ENCODE measurements around the gene DGLUCY.
"Not testable (repeated sequence)": the region's sequence is repeated elsewhere in the genome, so short reads cannot be mapped to it uniquely, and the experiment has no call there.

The DGLUCY gene

GRCh38 chr14:91261115-91261514, 147.2 kb downstream of the DGLUCY start:
- Histone ChIP-seq H3K9me3 (ENCODE audit: control insufficient read depth in 1 of 2, low read length in 2 of 2) (no peaks in the 10 kb centered on the region), H3K27ac (ENCODE audit: low read depth, low read length) (no peak overlapping the region), H3K27me3 (ENCODE audit: control insufficient read depth in 1 of 2, insufficient read depth in 2 of 2, low read length in 2 of 2) (no peaks in the 10 kb centered on the region), H3K4me1 (ENCODE audit: control insufficient read depth in 1 of 2, insufficient read depth in 2 of 2, low read length in 2 of 2) (peaks cover 9 to 29% of the 10 kb centered on the region in 2 donors), H3K4me3 (ENCODE audit: low read depth in 1 of 2, low read length in 2 of 2) (no peak overlapping the region), H3K9ac (ENCODE audit: low read depth in 1 of 2, low read length in 2 of 2) (no peak overlapping the region), H3K36me3 (ENCODE audit: control insufficient read depth in 1 of 2, insufficient read depth in 2 of 2, low read length in 2 of 2) (no peaks in the 10 kb centered on the region)

DNA sequence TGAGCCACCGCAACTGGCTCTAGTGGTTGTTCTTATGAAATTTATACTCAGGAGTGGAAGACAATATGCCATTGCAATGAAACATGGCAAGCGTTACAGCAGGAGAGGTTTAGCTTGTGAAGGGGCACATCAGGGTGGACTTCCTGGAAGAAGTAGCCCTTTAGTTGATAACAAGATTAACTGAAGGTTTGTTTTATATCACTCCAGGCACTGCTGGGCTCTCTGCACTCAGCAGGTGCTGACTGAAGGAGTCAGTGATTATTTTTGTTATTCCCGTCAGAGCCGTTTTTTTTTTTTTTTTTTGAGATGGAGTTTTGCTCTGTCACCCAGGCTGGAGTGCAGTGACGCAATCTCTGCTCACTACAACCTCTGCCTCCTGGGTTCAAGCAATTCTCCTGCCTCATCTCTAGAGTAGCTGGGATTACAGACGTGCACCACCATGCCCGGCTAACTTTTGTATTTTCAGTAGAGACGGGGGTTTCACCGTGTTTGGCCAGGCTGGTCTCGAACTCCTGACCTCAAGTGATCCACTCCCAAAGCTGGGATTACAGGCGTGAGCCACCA, 148.2 kb downstream of the DGLUCY start:
- H3K9me3 ChIP-seq (ENCODE audit: control insufficient read depth in 1 of 2, low read length in 2 of 2) = no peaks in the 10 kb centered on the region
- no peak overlapping the region for H3K27ac ChIP-seq (ENCODE audit: low read depth, low read length)
- H3K36me3 ChIP-seq (ENCODE audit: control insufficient read depth in 1 of 2, insufficient read depth in 2 of 2, low read length in 2 of 2) = no peaks in the 10 kb centered on the region
- no peak overlapping the region for H3K4me3 ChIP-seq (ENCODE audit: low read depth in 1 of 2, low read length in 2 of 2)
- no peaks in the 10 kb centered on the region for H3K27me3 ChIP-seq (ENCODE audit: control insufficient read depth in 1 of 2, insufficient read depth in 2 of 2, low read length in 2 of 2)
- H3K9ac ChIP-seq (ENCODE audit: low read depth in 1 of 2, low read length in 2 of 2) = no peak overlapping the region
- H3K4me1 ChIP-seq (ENCODE audit: control insufficient read depth in 1 of 2, insufficient read depth in 2 of 2, low read length in 2 of 2) = peaks cover 9 to 23% of the 10 kb centered on the region in 2 donors

- peak overlapping the region in 1 of 2 donors; percentile 61 for H3K4me3 ChIP-seq (ENCODE audit: low read depth in 1 of 2, low read length in 2 of 2)
- no peak overlapping the region for H3K9ac ChIP-seq (ENCODE audit: low read depth in 1 of 2, low read length in 2 of 2)
- H3K27ac ChIP-seq (ENCODE audit: low read depth, low read length) = no peak overlapping the region
- no peaks in the 10 kb centered on the region for H3K9me3 ChIP-seq (ENCODE audit: control insufficient read depth in 1 of 2, low read length in 2 of 2)
- H3K36me3 ChIP-seq (ENCODE audit: control insufficient read depth in 1 of 2, insufficient read depth in 2 of 2, low read length in 2 of 2) = no peaks in the 10 kb centered on the region
- peaks cover 9 to 15% of the 10 kb centered on the region in 2 donors for H3K4me1 ChIP-seq (ENCODE audit: control insufficient read depth in 1 of 2, insufficient read depth in 2 of 2, low read length in 2 of 2)
- no peaks in the 10 kb centered on the region for H3K27me3 ChIP-seq (ENCODE audit: control insufficient read depth in 1 of 2, insufficient read depth in 2 of 2, low read length in 2 of 2)
Measured at GRCh38 chr14:91263329-91263728, 149.5 kb downstream of the DGLUCY start.

- H3K4me3 ChIP-seq (ENCODE audit: low read depth in 1 of 2, low read length in 2 of 2) = peak overlapping the region; percentile 55 to 61
- peak overlapping the region in 1 of 2 donors; percentile 38 for H3K9ac ChIP-seq (ENCODE audit: low read depth in 1 of 2, low read length in 2 of 2)
- H3K36me3 ChIP-seq (ENCODE audit: control insufficient read depth in 1 of 2, insufficient read depth in 2 of 2, low read length in 2 of 2) = no peaks in the 10 kb centered on the region
- H3K27me3 ChIP-seq (ENCODE audit: control insufficient read depth in 1 of 2, insufficient read depth in 2 of 2, low read length in 2 of 2) = no peaks in the 10 kb centered on the region
- H3K27ac ChIP-seq (ENCODE audit: low read depth, low read length) = no peak overlapping the region
- H3K9me3 ChIP-seq (ENCODE audit: control insufficient read depth in 1 of 2, low read length in 2 of 2) = no peaks in the 10 kb centered on the region
- peaks cover 10 to 21% of the 10 kb centered on the region in 2 donors for H3K4me1 ChIP-seq (ENCODE audit: control insufficient read depth in 1 of 2, insufficient read depth in 2 of 2, low read length in 2 of 2)
Measured at GRCh38 chr14:91264151-91265150, 150.6 kb downstream of the DGLUCY start.

GRCh38 chr14:91265404-91265803, 151.5 kb downstream of the DGLUCY start:
- Histone ChIP-seq H3K36me3 (ENCODE audit: control insufficient read depth in 1 of 2, insufficient read depth in 2 of 2, low read length in 2 of 2) (no peaks in the 10 kb centered on the region), H3K4me3 (ENCODE audit: low read depth in 1 of 2, low read length in 2 of 2) (no peak overlapping the region), H3K9ac (ENCODE audit: low read depth in 1 of 2, low read length in 2 of 2) (no peak overlapping the region), H3K27me3 (ENCODE audit: control insufficient read depth in 1 of 2, insufficient read depth in 2 of 2, low read length in 2 of 2) (no peaks in the 10 kb centered on the region), H3K9me3 (ENCODE audit: control insufficient read depth in 1 of 2, low read length in 2 of 2) (no peaks in the 10 kb centered on the region), H3K4me1 (ENCODE audit: control insufficient read depth in 1 of 2, insufficient read depth in 2 of 2, low read length in 2 of 2) (peaks cover 16 to 27% of the 10 kb centered on the region in 2 donors), H3K27ac (ENCODE audit: low read depth, low read length) (no peak overlapping the region)

- H3K36me3 ChIP-seq (ENCODE audit: control insufficient read depth in 1 of 2, insufficient read depth in 2 of 2, low read length in 2 of 2); H3K4me3 ChIP-seq (ENCODE audit: low read depth in 1 of 2, low read length in 2 of 2); H3K27me3 ChIP-seq (ENCODE audit: control insufficient read depth in 1 of 2, insufficient read depth in 2 of 2, low read length in 2 of 2); H3K27ac ChIP-seq (ENCODE audit: low read depth, low read length); H3K9ac ChIP-seq (ENCODE audit: low read depth in 1 of 2, low read length in 2 of 2); H3K9me3 ChIP-seq (ENCODE audit: control insufficient read depth in 1 of 2, low read length in 2 of 2): not testable (repeated sequence)
- H3K4me1 ChIP-seq (ENCODE audit: control insufficient read depth in 1 of 2, insufficient read depth in 2 of 2, low read length in 2 of 2) = peaks cover 16 to 27% of the 10 kb centered on the region in 2 donors
Measured at GRCh38 chr14:91266276-91266675, 152.4 kb downstream of the DGLUCY start.

- Histone ChIP-seq H3K9me3 (ENCODE audit: control insufficient read depth in 1 of 2, low read length in 2 of 2) (no peaks in the 10 kb centered on the region), H3K4me1 (ENCODE audit: control insufficient read depth in 1 of 2, insufficient read depth in 2 of 2, low read length in 2 of 2) (peaks cover 16 to 27% of the 10 kb centered on the region in 2 donors), H3K36me3 (ENCODE audit: control insufficient read depth in 1 of 2, insufficient read depth in 2 of 2, low read length in 2 of 2) (peaks cover 6 to 13% of the 10 kb centered on the region in 2 donors), H3K9ac (ENCODE audit: low read depth in 1 of 2, low read length in 2 of 2) (no peak overlapping the region), H3K27me3 (ENCODE audit: control insufficient read depth in 1 of 2, insufficient read depth in 2 of 2, low read length in 2 of 2) (no peaks in the 10 kb centered on the region), H3K27ac (ENCODE audit: low read depth, low read length) (no peak overlapping the region), H3K4me3 (ENCODE audit: low read depth in 1 of 2, low read length in 2 of 2) (no peak overlapping the region)
Measured at GRCh38 chr14:91267965-91268437, 154.1 kb downstream of the DGLUCY start.

DNA sequence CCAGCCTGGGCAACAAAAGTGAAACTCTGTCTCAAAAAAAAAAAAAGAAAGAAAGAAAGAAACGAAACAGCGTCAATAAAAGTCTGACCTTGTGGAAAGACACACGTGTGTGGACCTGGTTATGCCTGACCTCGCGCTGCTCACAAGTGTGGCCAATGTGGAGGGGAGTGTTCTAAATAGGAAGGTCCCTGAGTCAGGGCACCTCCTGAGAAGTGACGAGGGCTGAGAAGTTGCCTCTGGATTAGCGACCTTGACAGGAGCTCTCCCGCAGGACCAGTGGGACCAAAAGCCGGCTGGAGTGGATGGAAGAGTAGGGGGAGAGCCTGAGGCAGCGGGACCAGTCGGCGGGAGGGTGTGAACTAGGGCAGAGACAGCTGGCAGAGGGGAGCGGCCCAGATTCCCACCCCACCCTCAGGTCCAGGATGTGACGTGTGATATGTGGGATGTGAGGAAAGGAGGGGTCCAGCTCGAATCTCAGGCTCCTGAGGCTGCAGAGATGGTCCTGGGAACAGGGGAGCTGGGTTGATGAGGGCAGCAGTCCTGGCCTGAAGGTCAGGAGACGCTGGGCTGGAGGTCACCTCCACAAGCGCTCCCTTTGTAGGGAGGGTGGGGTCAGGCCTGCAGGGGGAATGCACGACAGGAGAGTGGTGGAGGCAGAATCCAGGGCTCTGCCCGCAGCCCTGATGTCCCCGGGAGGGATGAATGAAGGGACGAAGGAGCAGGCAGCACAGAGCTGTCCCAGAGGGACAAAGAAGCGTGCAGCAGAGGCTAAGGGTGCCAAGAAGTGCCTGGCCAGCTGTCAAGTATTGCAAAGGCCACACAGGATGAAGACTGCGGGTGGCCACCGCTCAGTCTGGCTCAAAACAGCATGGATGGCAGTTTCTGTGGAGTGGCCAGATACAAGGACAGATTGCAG, 155.5 kb downstream of the DGLUCY start:
- peak overlapping the region in 1 of 2 donors; percentile 18 for H3K9ac ChIP-seq (ENCODE audit: low read depth in 1 of 2, low read length in 2 of 2)
- peaks cover 11 to 19% of the 10 kb centered on the region in 2 donors for H3K4me1 ChIP-seq (ENCODE audit: control insufficient read depth in 1 of 2, insufficient read depth in 2 of 2, low read length in 2 of 2)
- H3K27ac ChIP-seq (ENCODE audit: low read depth, low read length) = no peak overlapping the region
- peak overlapping the region; percentile 57 to 62 for H3K4me3 ChIP-seq (ENCODE audit: low read depth in 1 of 2, low read length in 2 of 2)
- H3K27me3 ChIP-seq (ENCODE audit: control insufficient read depth in 1 of 2, insufficient read depth in 2 of 2, low read length in 2 of 2) = no peaks in the 10 kb centered on the region
- peaks cover 15 to 26% of the 10 kb centered on the region in 2 donors for H3K36me3 ChIP-seq (ENCODE audit: control insufficient read depth in 1 of 2, insufficient read depth in 2 of 2, low read length in 2 of 2)
- H3K9me3 ChIP-seq (ENCODE audit: control insufficient read depth in 1 of 2, low read length in 2 of 2) = no peaks in the 10 kb centered on the region

GRCh38 chr14:91270188-91270587, 156.3 kb downstream of the DGLUCY start:
- Histone ChIP-seq H3K9ac (ENCODE audit: low read depth in 1 of 2, low read length in 2 of 2) (no peak overlapping the region), H3K4me3 (ENCODE audit: low read depth in 1 of 2, low read length in 2 of 2) (no peak overlapping the region), H3K27ac (ENCODE audit: low read depth, low read length) (no peak overlapping the region)

More at GRCh38 chr14:91270188-91270587, 156.3 kb downstream of the DGLUCY start:
- H3K4me1 ChIP-seq (ENCODE audit: control insufficient read depth in 1 of 2, insufficient read depth in 2 of 2, low read length in 2 of 2) = peaks cover 7 to 12% of the 10 kb centered on the region in 2 donors
- no peaks in the 10 kb centered on the region for H3K9me3 ChIP-seq (ENCODE audit: control insufficient read depth in 1 of 2, low read length in 2 of 2)
- peaks cover 21 to 35% of the 10 kb centered on the region in 2 donors for H3K36me3 ChIP-seq (ENCODE audit: control insufficient read depth in 1 of 2, insufficient read depth in 2 of 2, low read length in 2 of 2)
- no peaks in the 10 kb centered on the region for H3K27me3 ChIP-seq (ENCODE audit: control insufficient read depth in 1 of 2, insufficient read depth in 2 of 2, low read length in 2 of 2)
